HL-60 (cell line): Measurements from ENCODE around the gene EFTUD2.
A peak's percentile ranks its signal among the peaks of the same experiment; 100 is the strongest.

Experiments used
- DNase-seq, 2 experiments: peaks; one replicate each; pipeline ENCODE4 v3.0.0-alpha.2; 2010 to 2020; ENCODE audit warnings: low read depth in 1 of 2, low spot score in 1 of 2
- H3K27ac ChIP-seq: fragments of 250-450 bp; sonication (Bioruptor Pico); replicated peaks from 2 replicates; pipeline ENCODE4 v1.5.1; 2020; ENCODE audit warnings: mild to moderate bottlenecking, moderate library complexity
- H3K27me3 ChIP-seq: fragments of 250-450 bp; sonication (Bioruptor Pico); 2 replicates; pipeline ENCODE4 v1.5.1; 2021; ENCODE audit warnings: mild to moderate bottlenecking, moderate library complexity; ENCODE audit not compliant: insufficient read depth, poor library complexity, severe bottlenecking
- H3K4me3 ChIP-seq: replicated peaks from 2 replicates; pipeline ENCODE4 v1.5.1; 2011; ENCODE audit warnings: mild to moderate bottlenecking, control low read depth, low read length; ENCODE audit not compliant: insufficient read depth
- CTCF ChIP-seq: IDR thresholded peaks from one replicate; pipeline ENCODE4 v1.5.1; 2011; ENCODE audit warnings: low read length, control low read depth, inconsistent platforms; ENCODE audit not compliant: insufficient read depth
- GABPA ChIP-seq: IDR thresholded peaks from 2 replicates; pipeline ENCODE4 v1.6.1; 2012; ENCODE audit warnings: low read depth
- POLR2AphosphoS5 ChIP-seq: IDR thresholded peaks from 2 replicates; pipeline ENCODE4 v1.6.1; 2012; ENCODE audit warnings: low read depth
- REST ChIP-seq: IDR thresholded peaks from 2 replicates; pipeline ENCODE4 v1.6.1; 2012; ENCODE audit warnings: low read depth; ENCODE audit not compliant: insufficient replicate concordance
- SPI1 ChIP-seq: IDR thresholded peaks from 2 replicates; pipeline ENCODE4 v1.6.1; 2012; ENCODE audit warnings: low read depth, mild to moderate bottlenecking, borderline replicate concordance

Gene EFTUD2

GRCh38 chr17:44847586-44847985, 51.7 kb downstream of the EFTUD2 start, which contains the start of gene HIGD1B:
HIGD1B (plus strand) TSS chr17:44847883; CDS start chr17:44848153, 270 bp downstream.
- TF ChIP-seq REST (no peak), CTCF (no peak), POLR2AphosphoS5 (0 out of 2 replicates have a peak, but pooled peaks have one; percentile 13), GABPA (no peak), SPI1 (no peak)
- DNase-seq, result no peak
- H3K27me3 ChIP-seq, result no peaks in the 10 kb centered on the region
- no peak within 1 kb of the TSS for H3K27ac ChIP-seq
- no peak within 1 kb of the TSS for H3K4me3 ChIP-seq

- Histone ChIP-seq H3K27ac (no peak overlapping the region), H3K4me3 (no peak overlapping the region), H3K27me3 (no peaks in the 10 kb centered on the region)
- DNase-seq, result no peak
- TF ChIP-seq REST (no peak), GABPA (no peak), SPI1 (no peak), CTCF (no peak), POLR2AphosphoS5 (no peak)
Observed at GRCh38 chr17:44846206-44846605, 53.0 kb downstream of the EFTUD2 start.

GRCh38 chr17:44844390-44844830, 54.8 kb downstream of the EFTUD2 start:
- no peak overlapping the region for H3K4me3 ChIP-seq
- TF ChIP-seq SPI1, result no peak
- TF ChIP-seq REST, result no peak
- TF ChIP-seq POLR2AphosphoS5, result no peak
- TF ChIP-seq CTCF, result no peak
- no peak for TF ChIP-seq GABPA
- H3K27ac ChIP-seq, result no peak overlapping the region
- DNase-seq, result no peak
- no peaks in the 10 kb centered on the region for H3K27me3 ChIP-seq
